Cardiac muscle cell (in vitro differentiated cells and primary cell): ENCODE measurements around the gene AIG1. TPM values are rescaled to one million over a fixed set of nuclear protein-coding genes. Genes with fewer than 3 reads are reported as not detected.

Experiments used
- DNase-seq, 2 donors: peaks; one replicate each; pipeline versions ENCODE4 v3.0.0 to v3.0.0-alpha.2; 2010 to 2017; ENCODE audit warnings: low read depth in 1 of 2, low spot score in 1 of 2
- H3K27ac ChIP-seq: fragments of 200-600 bp; sonication (generic); 2 replicates; pipeline ENCODE4 v1.5.1; 2016
- H3K27me3 ChIP-seq: fragments of 200-600 bp; sonication (generic); 2 replicates; pipeline ENCODE4 v1.6.0; 2016; ENCODE audit warnings: control low read depth
- H3K36me3 ChIP-seq: fragments of 200-600 bp; sonication (generic); 2 replicates; pipeline ENCODE4 v1.5.1; 2016; ENCODE audit warnings: control low read depth
- H3K4me1 ChIP-seq: fragments of 200-600 bp; sonication (generic); 2 replicates; pipeline ENCODE4 v1.8.1; 2017; ENCODE audit warnings: low read depth, mild to moderate bottlenecking, mixed run types
- H3K4me3 ChIP-seq: fragments of 200-600 bp; sonication (generic); 2 replicates; pipeline ENCODE4 v1.5.1; 2016; ENCODE audit warnings: mild to moderate bottlenecking
- H3K9me3 ChIP-seq: fragments of 200-600 bp; sonication (generic); 2 replicates; pipeline ENCODE4 v1.5.1; 2017; ENCODE audit warnings: low read depth, mild to moderate bottlenecking, control low read depth
- CTCF ChIP-seq: IDR thresholded peaks from 2 replicates; pipeline ENCODE4 v1.5.1; 2012; ENCODE audit warnings: low read depth, mild to moderate bottlenecking, low read length
- polyA plus RNA-seq: library from polyadenylated mRNA; unstranded; fragments of >200 nt; fragmentation: Nextera tagmentation; extraction: Ambion mirVana; gene quantifications from 2 replicates; pipeline ENCODE4 v1.2.1, GENCODE V29; 2016
- total RNA-seq: library from RNA; depleted of rRNA; stranded (reverse); fragments of >200 nt; gene quantifications from 2 replicates; pipeline ENCODE4 v1.2.3, GENCODE V29; 2016

The AIG1 gene
- total and polyA plus RNA-seq, 2 experiments from 2014 or later, result 35.9 to 55.4 TPM

- DNase-seq, result peak in 1 of 2 donors; percentile 7
- H3K27me3 ChIP-seq, result no peaks in the 10 kb centered on the region
- no peaks in the 10 kb centered on the region for H3K36me3 ChIP-seq
- H3K4me1 ChIP-seq, result peaks cover 7% of the 10 kb centered on the region
- H3K9me3 ChIP-seq, result no peaks in the 10 kb centered on the region
- H3K27ac ChIP-seq, result no peak overlapping the region
- no peak overlapping the region for H3K4me3 ChIP-seq
- no peak for TF ChIP-seq CTCF
Measured at GRCh38 chr6:143283887-143284645, 223.4 kb downstream of the AIG1 start.

- Histone ChIP-seq H3K9me3 (no peaks in the 10 kb centered on the region), H3K27ac (no peak overlapping the region), H3K4me1 (peaks cover 20% of the 10 kb centered on the region), H3K4me3 (no peak overlapping the region), H3K27me3 (no peaks in the 10 kb centered on the region), H3K36me3 (no peaks in the 10 kb centered on the region)
- DNase-seq, result peak in 1 of 2 donors; percentile 43
- TF ChIP-seq CTCF, result no peak
Measured at GRCh38 chr6:143286251-143286795, 225.6 kb downstream of the AIG1 start.

GRCh38 chr6:143288923-143289322 lies 228.2 kb downstream of the AIG1 start:
- Histone ChIP-seq H3K27ac (no peak overlapping the region), H3K4me3 (no peak overlapping the region), H3K9me3 (no peaks in the 10 kb centered on the region), H3K36me3 (no peaks in the 10 kb centered on the region), H3K27me3 (no peaks in the 10 kb centered on the region), H3K4me1 (peaks cover 20% of the 10 kb centered on the region)
- DNase-seq, result no peak
- no peak for TF ChIP-seq CTCF

GRCh38 chr6:143290206-143290605 lies 229.5 kb downstream of the AIG1 start:
- H3K27me3 ChIP-seq, result no peaks in the 10 kb centered on the region
- no peaks in the 10 kb centered on the region for H3K9me3 ChIP-seq
- no peak for TF ChIP-seq CTCF
- no peak overlapping the region for H3K4me3 ChIP-seq
- peak in 1 of 2 donors; percentile 28 for DNase-seq
- no peaks in the 10 kb centered on the region for H3K36me3 ChIP-seq
- peaks cover 20% of the 10 kb centered on the region for H3K4me1 ChIP-seq
- H3K27ac ChIP-seq, result no peak overlapping the region

- DNase-seq, result no peak
- Histone ChIP-seq H3K27me3 (no peaks in the 10 kb centered on the region), H3K4me1 (peaks cover 18% of the 10 kb centered on the region), H3K27ac (no peak overlapping the region), H3K36me3 (no peaks in the 10 kb centered on the region), H3K4me3 (no peak overlapping the region), H3K9me3 (no peaks in the 10 kb centered on the region)
- TF ChIP-seq CTCF, result no peak
Measured at GRCh38 chr6:143293523-143293922, 232.8 kb downstream of the AIG1 start.
